Measurements from ENCODE around the gene FZD8. TPM values are rescaled to one million over a fixed set of nuclear protein-coding genes. Genes with fewer than 3 reads are reported as not detected.

FZD8 gene
- total RNA-seq, 1 donor from 2014 or later: 6.8 TPM

- H3K4me3 ChIP-seq (ENCODE audit: low read depth, low read length): no peak overlapping the region
- DNase-seq (ENCODE audit: low read depth) (no peak), FAIRE-seq (no peak)
These were observed 30.3 kb downstream of the FZD8 start for GRCh38 chr10:35611750-35612149.

DNA sequence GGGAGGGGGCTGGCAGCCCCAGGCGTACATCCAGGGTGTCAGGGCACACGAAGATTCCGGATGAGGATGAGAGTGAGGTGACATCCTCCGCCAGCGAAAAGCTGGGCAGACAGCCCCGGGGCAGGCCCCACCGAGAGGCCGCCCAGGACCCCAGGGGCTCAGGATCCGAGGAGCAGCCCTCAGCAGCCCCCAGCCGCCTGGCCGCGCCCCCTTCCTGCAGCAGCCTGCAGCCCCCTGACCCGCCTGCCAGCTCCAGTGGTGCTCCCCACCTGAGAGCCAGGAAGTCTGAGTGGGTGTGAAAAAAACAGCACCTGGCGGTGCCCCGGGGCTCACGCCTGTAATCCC, 33.8 kb downstream of the FZD8 start:
- Histone ChIP-seq H3K4me3 (ENCODE audit: low read depth, low read length) (no peak overlapping the region), H3K27me3 (ENCODE audit: control insufficient read depth, insufficient read depth, low read length) (peaks cover 7% of the 10 kb centered on the region), H3K36me3 (ENCODE audit: control insufficient read depth, insufficient read depth, low read length) (no peaks in the 10 kb centered on the region)
- FAIRE-seq: no peak
- TF ChIP-seq, protein P1, sequence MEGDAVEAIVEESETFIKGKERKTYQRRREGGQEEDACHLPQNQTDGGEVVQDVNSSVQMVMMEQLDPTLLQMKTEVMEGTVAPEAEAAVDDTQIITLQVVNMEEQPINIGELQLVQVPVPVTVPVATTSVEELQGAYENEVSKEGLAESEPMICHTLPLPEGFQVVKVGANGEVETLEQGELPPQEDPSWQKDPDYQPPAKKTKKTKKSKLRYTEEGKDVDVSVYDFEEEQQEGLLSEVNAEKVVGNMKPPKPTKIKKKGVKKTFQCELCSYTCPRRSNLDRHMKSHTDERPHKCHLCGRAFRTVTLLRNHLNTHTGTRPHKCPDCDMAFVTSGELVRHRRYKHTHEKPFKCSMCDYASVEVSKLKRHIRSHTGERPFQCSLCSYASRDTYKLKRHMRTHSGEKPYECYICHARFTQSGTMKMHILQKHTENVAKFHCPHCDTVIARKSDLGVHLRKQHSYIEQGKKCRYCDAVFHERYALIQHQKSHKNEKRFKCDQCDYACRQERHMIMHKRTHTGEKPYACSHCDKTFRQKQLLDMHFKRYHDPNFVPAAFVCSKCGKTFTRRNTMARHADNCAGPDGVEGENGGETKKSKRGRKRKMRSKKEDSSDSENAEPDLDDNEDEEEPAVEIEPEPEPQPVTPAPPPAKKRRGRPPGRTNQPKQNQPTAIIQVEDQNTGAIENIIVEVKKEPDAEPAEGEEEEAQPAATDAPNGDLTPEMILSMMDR (IDR thresholded peaks at IDR 0.05; ENCODE audit: insufficient read depth, low read length, severe bottlenecking): no peak
- no peak for DNase-seq (ENCODE audit: low read depth)

More at GRCh38 chr10:35611750-35612149, 30.3 kb downstream of the FZD8 start:
- H3K27me3 ChIP-seq (ENCODE audit: control insufficient read depth, insufficient read depth, low read length): peaks cover 6% of the 10 kb centered on the region
- TF ChIP-seq, protein P1 (IDR thresholded peaks at IDR 0.05; ENCODE audit: insufficient read depth, low read length, severe bottlenecking): no peak
- H3K36me3 ChIP-seq (ENCODE audit: control insufficient read depth, insufficient read depth, low read length): no peaks in the 10 kb centered on the region

DNA sequence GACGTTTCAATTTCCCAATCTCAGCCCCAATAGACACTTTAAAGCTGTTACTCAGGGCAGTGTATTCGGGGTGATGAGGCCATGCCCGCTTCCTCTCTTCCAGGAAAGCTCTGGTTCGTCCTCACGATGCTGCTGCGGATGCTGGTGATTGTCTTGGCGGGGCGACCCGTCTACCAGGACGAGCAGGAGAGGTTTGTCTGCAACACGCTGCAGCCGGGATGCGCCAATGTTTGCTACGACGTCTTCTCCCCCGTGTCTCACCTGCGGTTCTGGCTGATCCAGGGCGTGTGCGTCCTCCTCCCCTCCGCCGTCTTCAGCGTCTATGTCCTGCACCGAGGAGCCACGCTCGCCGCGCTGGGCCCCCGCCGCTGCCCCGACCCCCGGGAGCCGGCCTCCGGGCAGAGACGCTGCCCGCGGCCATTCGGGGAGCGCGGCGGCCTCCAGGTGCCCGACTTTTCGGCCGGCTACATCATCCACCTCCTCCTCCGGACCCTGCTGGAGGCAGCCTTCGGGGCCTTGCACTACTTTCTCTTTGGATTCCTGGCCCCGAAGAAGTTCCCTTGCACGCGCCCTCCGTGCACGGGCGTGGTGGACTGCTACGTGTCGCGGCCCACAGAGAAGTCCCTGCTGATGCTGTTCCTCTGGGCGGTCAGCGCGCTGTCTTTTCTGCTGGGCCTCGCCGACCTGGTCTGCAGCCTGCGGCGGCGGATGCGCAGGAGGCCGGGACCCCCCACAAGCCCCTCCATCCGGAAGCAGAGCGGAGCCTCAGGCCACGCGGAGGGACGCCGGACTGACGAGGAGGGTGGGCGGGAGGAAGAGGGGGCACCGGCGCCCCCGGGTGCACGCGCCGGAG, 34.4 kb downstream of the FZD8 start:
- H3K27me3 ChIP-seq (ENCODE audit: control insufficient read depth, insufficient read depth, low read length): peaks cover 7% of the 10 kb centered on the region
- H3K36me3 ChIP-seq (ENCODE audit: control insufficient read depth, insufficient read depth, low read length): no peaks in the 10 kb centered on the region
- DNase-seq (ENCODE audit: low read depth) (no peak), FAIRE-seq (peak; percentile 32)
- H3K4me3 ChIP-seq (ENCODE audit: low read depth, low read length): peak overlapping the region; percentile 30
- TF ChIP-seq, protein P1 (IDR thresholded peaks at IDR 0.05; ENCODE audit: insufficient read depth, low read length, severe bottlenecking): no peak

GRCh38 chr10:35606430-35606829, 35.7 kb downstream of the FZD8 start:
- FAIRE-seq: no peak
- Histone ChIP-seq H3K27me3 (ENCODE audit: control insufficient read depth, insufficient read depth, low read length) (peaks cover 7% of the 10 kb centered on the region), H3K4me3 (ENCODE audit: low read depth, low read length) (no peak overlapping the region), H3K36me3 (ENCODE audit: control insufficient read depth, insufficient read depth, low read length) (no peaks in the 10 kb centered on the region)
- TF ChIP-seq, protein P1 (IDR thresholded peaks at IDR 0.05; ENCODE audit: insufficient read depth, low read length, severe bottlenecking): no peak
- DNase-seq (ENCODE audit: low read depth): no peak

- Histone ChIP-seq H3K27me3 (ENCODE audit: control insufficient read depth, insufficient read depth, low read length) (peaks cover 7% of the 10 kb centered on the region), H3K36me3 (ENCODE audit: control insufficient read depth, insufficient read depth, low read length) (no peaks in the 10 kb centered on the region), H3K4me3 (ENCODE audit: low read depth, low read length) (no peak within 1 kb of the TSS)
- TF ChIP-seq, protein P1 (IDR thresholded peaks at IDR 0.05; ENCODE audit: insufficient read depth, low read length, severe bottlenecking): no peak
- FAIRE-seq (no peak), DNase-seq (ENCODE audit: low read depth) (no peak)
These were observed 36.9 kb downstream of the FZD8 start, which contains the start of gene GJD4 for GRCh38 chr10:35605191-35605590. GJD4 (plus strand) TSS chr10:35605341; CDS start chr10:35605568, 227 bp downstream.
